CD4-positive, CD25-positive, alpha-beta regulatory T cell (primary cell): ENCODE results near the gene SLC1A7. TPM values are rescaled to one million over a fixed set of nuclear protein-coding genes. Genes with fewer than 3 reads are reported as not detected.

Experiments
- ATAC-seq, 2 donors: fragments of 150-1000 bp; cut with Tn5 transposase; one replicate each; pipeline ENCODE4 v1.10.0; 2021; ENCODE audit warnings: low read depth in 2 of 2, moderate number of reproducible peaks in 2 of 2, moderate library complexity in 1 of 2
- DNase-seq, 3 donors: peaks; one replicate each; pipeline versions ENCODE4 v3.0.0 to v3.0.0-alpha.2; 2012 to 2022; ENCODE audit warnings: mixed read lengths in 1 of 3
- H3K27ac ChIP-seq: one replicate; pipeline ENCODE4 v1.7.0; 2013; ENCODE audit warnings: mild to moderate bottlenecking, low read length; ENCODE audit not compliant: insufficient read depth, poor library complexity, severe bottlenecking
- H3K27me3 ChIP-seq: one replicate; pipeline ENCODE4 v1.7.0; 2013; ENCODE audit warnings: low read length; ENCODE audit not compliant: control insufficient read depth, insufficient read depth
- H3K36me3 ChIP-seq: one replicate; pipeline ENCODE4 v1.7.0; 2013; ENCODE audit warnings: mild to moderate bottlenecking, low read length, moderate library complexity; ENCODE audit not compliant: control insufficient read depth, insufficient read depth
- H3K4me1 ChIP-seq: 2 replicates; pipeline ENCODE4 v1.7.0; 2013; ENCODE audit warnings: mild to moderate bottlenecking, low read length; ENCODE audit not compliant: insufficient read depth, control insufficient read depth, poor library complexity, severe bottlenecking
- H3K4me3 ChIP-seq: one replicate; pipeline ENCODE4 v1.7.0; 2013; ENCODE audit warnings: low read depth, mild to moderate bottlenecking, low read length, moderate library complexity
- H3K9me3 ChIP-seq, 2 experiments: 1 replicate in 1 of 2; 2 replicates in 1 of 2; pipeline ENCODE4 v1.7.0; 2013; ENCODE audit warnings: low read length in 2 of 2, mild to moderate bottlenecking in 1 of 2, moderate library complexity in 1 of 2; ENCODE audit not compliant: control insufficient read depth in 2 of 2
- H3K27ac Mint-ChIP-seq, 3 donors: one replicate each; pipeline ENCODE4 v1.8.0; 2020 to 2022; ENCODE audit warnings: mild to moderate bottlenecking in 3 of 3, mixed read lengths in 3 of 3, moderate library complexity in 2 of 3
- H3K27me3 Mint-ChIP-seq: one replicate; pipeline ENCODE4 v1.8.0; 2022; ENCODE audit warnings: mild to moderate bottlenecking, mixed read lengths
- H3K36me3 Mint-ChIP-seq: one replicate; pipeline ENCODE4 v1.8.0; 2020; ENCODE audit warnings: mixed read lengths
- H3K4me1 Mint-ChIP-seq, 4 donors: one replicate each; pipeline ENCODE4 v1.8.0; 2020 to 2022; ENCODE audit warnings: mixed read lengths in 4 of 4, mild to moderate bottlenecking in 1 of 4
- H3K4me3 Mint-ChIP-seq, 4 donors: one replicate each; pipeline ENCODE4 v1.8.0; 2020 to 2022; ENCODE audit warnings: mild to moderate bottlenecking in 4 of 4, mixed read lengths in 4 of 4, moderate library complexity in 3 of 4
- H3K9me3 Mint-ChIP-seq, 7 donors: one replicate each; pipeline ENCODE4 v1.8.0; 2020 to 2022; ENCODE audit warnings: mixed read lengths in 7 of 7, mild to moderate bottlenecking in 3 of 7, moderate library complexity in 2 of 7
- polyA plus RNA-seq, 4 donors: library from polyadenylated mRNA; unstranded; fragments of 300-500 nt; fragmentation: Illumina TruSeq; gene quantifications; one replicate each; pipeline ENCODE4 v1.2.3, GENCODE V29; 2021
- total RNA-seq: library from RNA; stranded (reverse); gene quantifications from one replicate; pipeline ENCODE4 v1.2.3, GENCODE V29; 2022

The SLC1A7 gene
- total and polyA plus RNA-seq, 5 donors from 2014 or later = not detected

DNA sequence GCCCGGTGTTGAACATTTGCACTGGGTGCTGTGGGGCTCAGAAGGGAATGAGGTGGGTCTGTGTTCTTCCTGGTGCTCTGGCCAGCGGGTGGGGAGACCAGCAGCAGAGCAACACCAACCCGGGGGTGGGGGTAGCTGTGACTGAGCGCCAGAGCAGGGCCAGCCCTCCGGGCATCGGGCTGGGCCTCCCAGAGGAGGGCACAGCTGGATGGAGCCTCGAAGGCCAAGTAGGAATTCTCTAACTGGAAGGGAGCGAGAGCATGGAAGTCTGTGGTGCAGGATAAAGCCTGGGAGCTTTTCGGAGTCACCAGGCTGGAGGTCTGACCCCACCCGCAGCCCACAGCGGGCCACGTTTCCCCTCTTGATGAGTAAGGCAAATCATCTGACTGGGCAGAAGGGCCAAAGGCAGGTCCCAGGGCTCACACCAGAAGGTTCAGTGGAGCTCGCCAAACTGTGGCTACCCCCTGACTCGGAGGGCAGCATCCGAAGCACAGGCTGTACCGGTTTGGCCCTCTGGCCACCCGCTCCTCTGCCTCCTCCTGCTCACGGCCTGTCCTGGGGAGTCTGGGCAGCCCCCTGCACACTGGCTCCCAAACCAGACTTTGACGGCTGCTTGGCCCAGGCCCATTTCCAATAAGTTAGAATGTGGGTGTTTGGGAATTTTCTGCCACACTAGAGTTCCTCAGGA, 18.8 kb downstream of the SLC1A7 start:
- H3K36me3 ChIP-seq = no peaks in the 10 kb centered on the region
- ATAC-seq = no peak
- no peaks in the 10 kb centered on the region for H3K27me3 ChIP-seq
- Mint-ChIP-seq H3K27me3 (no peaks in the 10 kb centered on the region), H3K4me1 (no peaks in the 10 kb centered on the region), H3K4me3 (no peak overlapping the region), H3K36me3 (no peaks in the 10 kb centered on the region), H3K27ac (no peak overlapping the region), H3K9me3 (no peaks in the 10 kb centered on the region)
- H3K4me3 ChIP-seq = no peak overlapping the region
- H3K27ac ChIP-seq = no peak overlapping the region
- H3K9me3 ChIP-seq = no peaks in the 10 kb centered on the region
- no peak for DNase-seq
- H3K4me1 ChIP-seq = no peaks in the 10 kb centered on the region

DNA sequence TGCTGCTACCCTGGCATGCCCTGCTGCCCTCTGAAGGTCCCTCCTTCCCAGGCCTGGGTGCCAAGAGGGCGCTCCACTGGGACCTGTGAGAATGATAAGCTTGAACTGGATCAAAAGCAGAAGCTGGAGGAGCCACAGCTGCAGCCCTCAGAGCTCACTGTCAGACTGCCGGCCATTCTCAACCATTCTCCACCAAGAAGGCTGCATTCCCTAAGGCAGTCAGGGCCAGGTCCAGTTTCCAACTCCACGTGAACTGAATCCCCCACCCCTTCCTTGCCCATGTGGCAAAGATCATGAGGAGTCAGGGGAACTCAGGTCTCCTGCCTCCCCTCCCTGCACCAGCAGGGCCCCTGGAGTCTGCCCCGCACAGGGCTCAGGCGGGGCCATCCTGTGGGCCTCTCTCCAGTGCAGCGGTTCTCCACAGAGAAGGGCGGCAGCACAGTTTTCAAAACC, 19.5 kb downstream of the SLC1A7 start:
- H3K36me3 ChIP-seq = no peaks in the 10 kb centered on the region
- no peaks in the 10 kb centered on the region for H3K9me3 ChIP-seq
- no peaks in the 10 kb centered on the region for H3K27me3 ChIP-seq
- no peak for ATAC-seq
- DNase-seq = no peak
- H3K4me3 ChIP-seq = no peak overlapping the region
- no peak overlapping the region for H3K27ac Mint-ChIP-seq
- no peaks in the 10 kb centered on the region for H3K27me3 Mint-ChIP-seq
- no peaks in the 10 kb centered on the region for H3K4me1 ChIP-seq
- H3K27ac ChIP-seq = no peak overlapping the region
- H3K9me3 Mint-ChIP-seq = no peaks in the 10 kb centered on the region
- H3K4me3 Mint-ChIP-seq = no peak overlapping the region
- no peaks in the 10 kb centered on the region for H3K36me3 Mint-ChIP-seq
- no peaks in the 10 kb centered on the region for H3K4me1 Mint-ChIP-seq

DNA sequence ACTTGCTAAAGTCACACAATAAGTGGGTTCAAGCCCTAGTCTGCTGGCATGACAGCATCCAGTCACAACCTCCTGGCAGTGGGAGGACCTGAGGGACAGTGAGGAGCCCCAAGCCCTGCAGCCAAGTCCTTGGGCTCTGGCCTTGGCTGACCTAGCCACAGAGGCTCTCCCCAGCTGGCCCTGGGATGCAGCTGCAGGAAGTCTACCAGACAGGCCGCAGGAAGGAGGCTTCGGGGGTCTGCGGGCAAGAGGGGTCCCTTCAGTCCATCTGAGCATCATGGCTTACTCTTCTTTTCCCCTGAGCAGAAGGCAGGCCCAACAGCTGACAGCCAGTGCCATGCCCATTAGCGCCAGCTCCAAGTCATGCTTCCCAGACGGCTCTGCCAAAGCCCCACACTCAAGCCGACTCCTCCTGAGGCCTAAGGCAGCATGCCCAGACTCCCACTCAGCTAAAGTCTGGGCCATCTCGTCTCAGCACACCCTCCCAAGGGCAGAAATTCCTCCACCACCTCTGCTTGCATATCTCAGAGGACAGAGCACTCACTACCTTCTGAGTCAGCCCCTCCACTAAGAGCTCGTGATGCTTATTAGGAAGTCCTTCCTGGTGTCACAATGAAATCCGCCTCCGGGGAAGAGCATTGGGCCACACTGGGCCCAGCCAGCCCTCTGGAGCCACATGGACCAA, 20.1 kb downstream of the SLC1A7 start:
- no peaks in the 10 kb centered on the region for H3K9me3 ChIP-seq
- no peaks in the 10 kb centered on the region for H3K4me1 ChIP-seq
- DNase-seq (no peak), ATAC-seq (no peak)
- no peak overlapping the region for H3K4me3 ChIP-seq
- H3K27me3 Mint-ChIP-seq = no peaks in the 10 kb centered on the region
- H3K4me3 Mint-ChIP-seq = no peak overlapping the region
- no peak overlapping the region for H3K27ac ChIP-seq
- H3K4me1 Mint-ChIP-seq = no peaks in the 10 kb centered on the region
- peak overlapping the region in 1 of 3 donors; percentile 56 for H3K27ac Mint-ChIP-seq
- H3K36me3 Mint-ChIP-seq = no peaks in the 10 kb centered on the region
- H3K36me3 ChIP-seq = no peaks in the 10 kb centered on the region
- H3K9me3 Mint-ChIP-seq = peaks cover 0 to 1% (median 0%) of the 10 kb centered on the region in 7 donors
- H3K27me3 ChIP-seq = no peaks in the 10 kb centered on the region

DNA sequence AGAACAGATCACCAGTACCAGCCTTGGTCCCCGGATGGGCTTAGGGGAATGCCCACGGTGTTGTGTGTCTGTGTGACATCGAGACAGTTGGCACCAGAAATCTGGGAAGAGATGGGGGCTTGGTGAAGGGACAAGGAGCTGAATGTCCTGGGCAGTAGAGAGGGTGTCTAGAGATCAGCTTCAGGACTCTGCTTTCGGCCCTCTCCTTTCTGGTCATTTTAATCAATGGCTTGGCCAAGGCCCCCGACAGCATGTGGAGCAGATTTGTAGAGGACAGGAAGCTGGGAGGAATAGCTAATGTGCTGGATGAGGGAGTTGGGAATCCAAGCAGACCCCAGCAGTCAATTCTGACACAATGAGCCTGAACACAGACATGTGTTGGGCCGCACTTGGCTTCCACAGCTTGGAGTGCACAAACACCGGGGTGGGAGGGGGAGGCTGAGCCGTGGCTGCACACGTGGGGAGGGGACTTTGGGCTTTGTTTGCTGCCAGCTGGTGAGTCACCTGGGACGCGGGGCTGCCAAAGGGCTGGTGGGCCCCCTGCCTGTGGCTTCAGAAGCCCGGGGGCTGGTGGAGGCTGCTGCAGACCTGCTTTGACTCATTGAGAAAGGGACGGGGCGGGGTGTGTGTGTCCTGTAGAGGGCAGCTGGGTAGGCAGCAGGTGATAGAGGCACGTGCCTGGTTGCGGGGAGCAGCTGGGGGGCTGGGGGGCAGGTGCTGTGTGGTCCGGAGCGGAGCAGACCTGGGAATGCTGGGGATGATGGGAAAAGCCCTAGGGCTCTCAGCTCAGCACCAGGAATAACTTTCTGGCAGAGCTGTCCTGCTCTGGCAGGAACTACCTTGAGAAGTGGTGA, 20.9 kb downstream of the SLC1A7 start:
- no peak for ATAC-seq
- H3K27me3 Mint-ChIP-seq = no peaks in the 10 kb centered on the region

DNA sequence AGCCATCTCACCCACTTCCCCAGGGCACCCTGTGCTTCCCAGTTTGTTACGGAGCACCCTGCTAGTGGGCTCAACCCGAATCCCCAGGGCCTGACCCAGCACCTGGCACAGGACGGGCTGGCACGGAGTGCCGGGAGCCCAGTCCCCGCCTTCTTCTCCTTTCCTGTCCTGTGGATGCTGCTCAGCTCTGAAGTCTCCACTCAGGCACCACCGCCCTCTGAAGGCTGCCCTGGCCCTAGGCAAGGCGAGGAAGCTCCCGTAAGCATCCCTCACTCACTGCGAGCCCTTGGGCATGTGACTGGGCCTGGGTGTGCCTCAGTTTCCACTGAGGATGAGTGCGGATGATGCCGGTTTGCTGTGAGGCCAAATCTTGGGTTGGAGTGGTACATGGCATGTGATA, 21.8 kb downstream of the SLC1A7 start:
- H3K4me1 Mint-ChIP-seq = no peaks in the 10 kb centered on the region
- no peak for DNase-seq

More for the DNA sequence above, 20.9 kb downstream of the SLC1A7 start:
- Histone ChIP-seq H3K4me3 (no peak overlapping the region), H3K4me1 (no peaks in the 10 kb centered on the region), H3K27ac (no peak overlapping the region), H3K9me3 (no peaks in the 10 kb centered on the region), H3K36me3 (no peaks in the 10 kb centered on the region), H3K27me3 (no peaks in the 10 kb centered on the region)
- Mint-ChIP-seq H3K36me3 (no peaks in the 10 kb centered on the region), H3K9me3 (peaks cover 0 to 1% (median 0%) of the 10 kb centered on the region in 7 donors), H3K4me1 (no peaks in the 10 kb centered on the region), H3K4me3 (no peak overlapping the region), H3K27ac (peak overlapping the region in 1 of 3 donors; percentile 66)
- DNase-seq = no peak

DNA sequence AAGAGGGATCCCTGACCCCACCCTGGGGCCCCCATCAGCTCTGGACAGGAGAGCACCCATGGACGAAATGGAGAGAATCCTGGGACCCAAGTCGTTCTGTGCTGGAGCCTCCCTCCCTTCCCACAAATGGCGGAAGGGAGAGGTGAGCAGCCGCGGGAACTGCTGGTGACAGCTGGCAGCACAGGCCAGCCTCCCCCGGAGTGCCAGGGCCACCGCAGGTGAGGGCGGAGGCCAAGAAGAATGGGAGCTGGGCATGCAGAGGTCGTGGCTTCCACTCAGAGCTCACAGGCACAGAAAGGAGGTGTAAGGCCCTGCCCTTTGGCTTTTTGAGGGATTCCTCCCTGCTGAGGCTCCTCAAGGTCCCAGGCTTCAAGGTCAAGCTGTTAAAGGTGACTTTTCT, 24.6 kb downstream of the SLC1A7 start:
- DNase-seq (no peak), ATAC-seq (no peak)
- Mint-ChIP-seq H3K9me3 (peaks cover 0 to 1% (median 0%) of the 10 kb centered on the region in 7 donors), H3K36me3 (no peaks in the 10 kb centered on the region), H3K4me3 (no peak overlapping the region), H3K27ac (no peak overlapping the region), H3K27me3 (no peaks in the 10 kb centered on the region), H3K4me1 (no peaks in the 10 kb centered on the region)
- Histone ChIP-seq H3K27me3 (no peaks in the 10 kb centered on the region), H3K36me3 (no peaks in the 10 kb centered on the region), H3K9me3 (no peaks in the 10 kb centered on the region), H3K27ac (no peak overlapping the region), H3K4me1 (no peaks in the 10 kb centered on the region), H3K4me3 (no peak overlapping the region)

More for the DNA sequence above, 21.8 kb downstream of the SLC1A7 start:
- Histone ChIP-seq H3K4me1 (no peaks in the 10 kb centered on the region), H3K27ac (no peak overlapping the region), H3K27me3 (no peaks in the 10 kb centered on the region), H3K36me3 (no peaks in the 10 kb centered on the region), H3K4me3 (no peak overlapping the region), H3K9me3 (no peaks in the 10 kb centered on the region)
- Mint-ChIP-seq H3K27me3 (no peaks in the 10 kb centered on the region), H3K27ac (no peak overlapping the region), H3K4me3 (no peak overlapping the region), H3K9me3 (peaks cover 0 to 1% (median 0%) of the 10 kb centered on the region in 7 donors), H3K36me3 (no peaks in the 10 kb centered on the region)
- ATAC-seq = no peak

DNA sequence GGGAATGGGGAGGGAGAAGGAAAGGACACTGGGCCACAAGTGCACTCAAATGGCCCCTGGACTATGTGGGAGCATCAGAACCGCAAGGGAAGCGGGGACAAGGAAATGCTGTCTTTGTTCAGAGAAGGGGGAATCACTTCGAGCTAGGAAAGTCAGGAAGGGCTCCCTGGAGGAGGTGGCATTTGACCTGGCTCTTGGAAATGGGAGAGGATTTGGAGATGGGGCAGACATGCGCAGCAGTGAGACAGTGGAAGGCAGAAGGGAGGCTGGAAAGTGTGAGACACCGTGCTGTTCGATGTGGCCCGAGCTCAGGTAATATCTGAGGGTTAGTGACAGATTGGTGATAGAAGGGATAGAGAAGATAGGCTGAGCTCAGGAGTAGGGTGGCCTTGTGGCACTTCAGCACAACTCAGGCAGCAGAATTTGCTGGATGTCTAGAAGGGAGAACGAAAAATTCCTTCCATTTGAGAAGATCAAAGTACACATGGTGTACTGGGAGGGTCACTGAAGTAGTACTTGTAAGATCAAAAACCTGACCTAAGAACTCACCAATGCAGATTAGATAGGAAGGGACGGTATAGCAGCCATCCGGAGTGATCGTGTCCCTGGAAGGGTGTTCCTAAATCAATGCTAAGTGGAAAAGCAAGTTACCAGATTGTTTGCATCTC, 25.4 kb downstream of the SLC1A7 start:
- Histone ChIP-seq H3K4me1 (no peaks in the 10 kb centered on the region), H3K36me3 (no peaks in the 10 kb centered on the region), H3K27me3 (no peaks in the 10 kb centered on the region), H3K27ac (no peak overlapping the region), H3K4me3 (no peak overlapping the region), H3K9me3 (no peaks in the 10 kb centered on the region)
- H3K27me3 Mint-ChIP-seq = no peaks in the 10 kb centered on the region
- DNase-seq = no peak
- no peaks in the 10 kb centered on the region for H3K4me1 Mint-ChIP-seq
- peaks cover 0 to 1% (median 0%) of the 10 kb centered on the region in 7 donors for H3K9me3 Mint-ChIP-seq
- peak overlapping the region in 1 of 3 donors; percentile 55 for H3K27ac Mint-ChIP-seq
- no peak for ATAC-seq
- H3K4me3 Mint-ChIP-seq = no peak overlapping the region
- H3K36me3 Mint-ChIP-seq = no peaks in the 10 kb centered on the region
